LHCN-M2 (cell line): Measurements from ENCODE around the gene NAA80. TPM values are rescaled to one million over a fixed set of nuclear protein-coding genes. Genes with fewer than 3 reads are reported as not detected.

Source experiments
- DNase-seq: peaks from one replicate; pipeline ENCODE4 v3.0.0-alpha.2; 2012; ENCODE audit warnings: low read depth
- polyA plus RNA-seq: library from polyadenylated mRNA; unstranded; fragments of >200 nt; gene quantifications from one replicate; pipeline ENCODE4 v1.2.1, GENCODE V29; 2012; ENCODE audit warnings: missing spikeins
- total RNA-seq: library from RNA; depleted of rRNA; stranded (reverse); fragments of >200 nt; gene quantifications from 2 replicates; pipeline ENCODE4 v1.2.3, GENCODE V29; 2014; rRNA removed

Gene NAA80, protein sequence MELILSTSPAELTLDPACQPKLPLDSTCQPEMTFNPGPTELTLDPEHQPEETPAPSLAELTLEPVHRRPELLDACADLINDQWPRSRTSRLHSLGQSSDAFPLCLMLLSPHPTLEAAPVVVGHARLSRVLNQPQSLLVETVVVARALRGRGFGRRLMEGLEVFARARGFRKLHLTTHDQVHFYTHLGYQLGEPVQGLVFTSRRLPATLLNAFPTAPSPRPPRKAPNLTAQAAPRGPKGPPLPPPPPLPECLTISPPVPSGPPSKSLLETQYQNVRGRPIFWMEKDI
- 12.7 and 15.1 TPM in 2 replicates for total RNA-seq
- polyA plus RNA-seq: 10.7 TPM

DNA sequence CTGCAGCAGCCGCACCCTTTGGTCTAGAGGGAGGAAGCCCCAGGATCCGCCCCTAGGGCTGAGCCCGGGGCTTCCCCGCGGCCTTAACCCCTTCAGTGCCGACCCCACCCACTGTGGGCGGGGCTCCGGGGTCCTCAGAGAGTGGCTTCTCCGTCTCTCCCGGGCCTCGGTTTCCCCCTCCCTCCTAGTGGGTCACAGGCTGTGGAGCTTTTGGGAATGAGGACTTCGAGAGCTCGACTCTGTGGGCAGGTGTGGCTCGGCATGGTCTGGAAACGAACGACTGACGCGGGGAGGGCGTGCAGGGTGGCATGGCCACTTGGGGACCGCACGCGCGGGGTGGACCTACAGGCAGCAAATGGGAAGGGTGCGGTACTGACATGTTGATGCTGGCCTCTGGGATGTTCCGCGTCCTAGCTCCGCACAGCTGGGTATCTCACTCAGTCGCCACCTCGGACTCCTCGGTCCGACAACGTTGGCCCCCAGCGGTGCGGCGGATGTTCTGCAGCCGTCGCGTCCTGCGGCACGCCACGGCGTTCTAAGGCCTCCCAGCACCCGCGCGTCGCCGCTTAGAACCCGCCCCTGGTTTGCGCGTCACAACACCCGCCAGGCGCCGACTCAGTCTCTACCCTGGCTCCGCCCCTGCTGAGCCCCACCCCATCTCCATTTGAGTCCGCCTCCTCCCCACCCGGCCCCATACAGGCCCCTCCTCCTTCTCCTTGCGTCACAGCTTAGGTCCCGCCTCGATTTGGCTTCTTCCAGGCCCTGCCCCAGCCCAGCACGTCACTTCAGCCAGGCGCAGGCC lies at the start of gene NAA80, which contains the start of gene HYAL3:
NAA80 (minus strand) TSS at position 570 of the 802 bp plus-strand sequence. CDS start 1,942 bp downstream, outside the sequence.
HYAL3 (minus strand) TSS at position 570 of the 802 bp plus-strand sequence. CDS start 3,803 bp downstream, outside the sequence.
- peak; percentile 99 for DNase-seq

DNA sequence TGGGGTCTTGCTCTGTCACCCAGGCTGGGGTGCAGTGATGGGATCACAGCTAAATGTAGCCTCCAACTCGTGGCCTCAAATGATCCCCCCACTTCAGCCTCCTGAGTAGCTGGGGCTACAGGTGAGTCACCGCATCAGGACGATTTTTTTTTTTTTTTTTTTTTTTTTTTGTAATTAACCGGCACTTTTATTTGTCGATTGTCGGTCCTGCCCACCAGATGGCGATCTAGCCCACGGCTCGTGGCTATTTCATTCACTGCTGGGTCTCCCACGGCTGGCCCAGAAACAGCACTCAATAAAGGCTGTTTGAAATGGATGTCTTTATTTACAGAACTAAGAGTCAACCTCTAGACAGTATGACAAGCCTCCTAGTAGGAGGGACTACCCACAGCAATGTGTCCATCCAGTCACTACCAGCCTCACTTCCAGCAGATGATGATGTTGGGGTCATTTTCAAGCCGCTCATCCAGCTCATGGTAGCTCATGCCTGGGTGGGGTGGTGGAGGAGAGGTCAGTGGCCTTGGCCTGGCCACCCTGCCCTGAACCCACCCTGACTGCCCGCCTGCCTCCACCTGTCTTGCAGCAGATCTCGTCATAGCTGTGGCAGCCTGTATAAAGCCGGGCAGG lies 48.1 kb upstream of the NAA80 start:
- DNase-seq: peak; percentile 74

DNA sequence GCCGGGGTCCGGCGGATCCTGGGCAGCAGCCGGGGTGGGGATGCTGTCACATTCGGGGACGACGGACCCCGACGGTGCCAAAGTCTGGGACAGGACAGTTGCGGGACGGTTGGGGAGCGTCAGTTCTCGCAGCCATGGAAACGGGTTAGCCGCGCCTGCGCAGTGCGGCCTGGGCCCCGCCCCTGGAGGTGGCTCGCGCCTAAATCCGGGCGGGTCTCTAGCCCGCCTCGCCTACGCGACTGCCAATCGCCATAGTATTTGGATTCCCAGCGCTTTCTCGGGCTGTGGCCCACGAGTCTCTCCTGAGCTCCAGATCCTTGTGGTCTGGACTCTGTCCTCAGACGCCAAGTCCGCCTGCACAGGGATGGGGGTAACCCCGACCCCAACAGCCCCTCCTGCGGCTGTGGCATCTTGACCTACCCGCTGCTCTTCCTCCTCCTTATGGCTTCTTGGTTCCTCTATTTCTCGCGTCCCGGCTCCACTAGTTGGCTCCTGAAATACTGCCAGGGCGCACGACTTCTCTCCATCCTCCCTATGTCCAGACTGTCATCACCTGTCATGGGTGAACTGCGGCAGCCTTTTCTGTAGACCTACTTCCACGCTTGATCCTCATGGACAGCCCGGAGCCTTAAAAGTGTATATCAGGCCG lies 46.5 kb upstream of the NAA80 start, which contains the start of gene ZMYND10:
ZMYND10 (minus strand) TSS at position 147 of the 649 bp plus-strand sequence. CDS start 153 bp downstream, outside the sequence.
- no peak for DNase-seq

DNA sequence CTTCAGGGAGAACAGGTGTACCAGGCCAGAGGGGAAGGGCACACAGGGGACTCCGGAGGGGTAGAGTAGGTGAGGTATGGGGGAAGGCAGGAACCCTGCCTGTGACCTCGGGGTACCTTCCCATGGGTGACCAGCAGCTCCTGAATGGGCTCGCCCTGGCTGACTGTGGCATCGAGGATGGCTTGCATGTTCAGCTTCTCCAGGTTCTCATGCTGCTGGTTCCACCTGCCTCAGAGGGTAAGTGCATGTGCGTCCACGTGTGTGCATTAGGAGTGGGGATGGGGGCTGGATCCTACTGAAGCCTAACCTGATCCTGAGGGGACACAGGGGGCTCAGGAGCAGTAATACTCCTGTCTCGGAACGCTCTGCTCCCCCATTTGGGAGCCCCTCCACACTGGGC lies 45.8 kb upstream of the NAA80 start:
- no peak for DNase-seq

DNA sequence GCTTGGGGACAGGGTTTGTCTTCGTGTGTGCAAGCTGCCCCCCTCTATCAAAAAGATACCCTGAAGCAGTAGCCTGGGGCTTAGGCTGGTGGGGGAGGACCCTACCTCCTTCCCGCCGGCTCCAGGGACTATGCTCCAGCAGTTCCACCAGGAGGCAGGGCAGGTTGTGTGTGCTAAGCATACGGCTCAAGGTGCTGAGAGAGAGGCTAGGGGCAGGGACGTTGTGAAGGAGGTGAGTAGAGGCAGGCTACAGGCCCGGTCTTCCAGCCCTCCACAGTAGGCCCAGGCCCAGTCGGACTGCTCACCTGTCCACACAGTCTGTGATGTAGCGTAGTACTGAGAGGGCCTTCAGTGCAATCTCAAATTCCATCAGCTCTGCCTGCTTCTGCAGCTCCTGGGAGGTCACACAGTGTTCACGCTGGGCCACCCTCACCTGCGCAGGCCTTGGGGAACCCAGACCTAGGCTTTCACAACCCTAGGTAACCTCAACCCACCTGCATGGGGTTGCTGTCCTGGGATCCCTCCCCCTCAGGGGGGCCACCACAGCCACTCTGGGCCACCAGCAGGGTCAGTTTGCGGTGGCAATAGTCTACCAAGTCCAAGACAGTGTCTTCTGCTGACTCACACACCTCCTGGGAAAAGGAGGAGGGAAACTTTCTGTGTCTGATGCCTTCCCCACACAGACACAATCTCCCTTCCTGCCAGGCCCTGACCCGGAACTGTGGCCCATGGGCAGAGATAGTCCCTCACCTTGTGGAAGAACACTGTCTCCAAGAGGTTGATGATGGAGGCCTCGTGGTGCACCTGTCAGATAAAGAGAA lies 43.8 kb upstream of the NAA80 start:
- DNase-seq: no peak

DNA sequence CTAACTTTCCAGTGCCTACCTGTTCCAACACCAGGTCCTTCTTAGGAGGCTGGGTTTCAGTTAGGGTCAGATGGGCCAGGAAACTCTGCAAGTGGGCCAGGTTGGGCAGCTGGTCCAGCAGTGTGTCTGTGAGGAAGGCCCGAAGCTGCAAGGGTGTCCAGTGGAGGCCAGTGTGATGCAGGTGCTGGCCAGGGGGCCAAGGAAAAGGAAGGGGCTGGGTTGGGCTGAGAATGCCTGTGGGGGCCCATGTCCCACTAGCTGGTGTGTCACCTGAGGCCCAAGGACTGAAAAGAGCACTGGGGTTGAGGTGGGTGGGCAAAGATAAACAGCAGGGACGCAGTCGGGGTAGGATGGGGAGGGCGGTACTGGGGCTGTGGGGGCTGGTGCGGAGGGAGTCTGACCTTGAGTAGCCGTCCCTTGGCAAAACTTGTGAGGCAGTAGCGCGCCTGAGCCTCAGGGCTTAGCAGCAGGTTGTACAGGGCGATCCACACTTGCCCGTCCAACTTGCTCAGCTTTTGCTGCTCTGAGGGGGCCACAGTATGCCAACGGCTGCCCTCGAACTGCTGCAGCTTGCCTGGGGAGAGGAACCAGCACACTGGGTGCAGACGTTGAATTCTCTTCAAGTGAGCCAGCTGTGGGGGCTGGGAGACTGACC lies 42.9 kb upstream of the NAA80 start:
- no peak for DNase-seq

DNA sequence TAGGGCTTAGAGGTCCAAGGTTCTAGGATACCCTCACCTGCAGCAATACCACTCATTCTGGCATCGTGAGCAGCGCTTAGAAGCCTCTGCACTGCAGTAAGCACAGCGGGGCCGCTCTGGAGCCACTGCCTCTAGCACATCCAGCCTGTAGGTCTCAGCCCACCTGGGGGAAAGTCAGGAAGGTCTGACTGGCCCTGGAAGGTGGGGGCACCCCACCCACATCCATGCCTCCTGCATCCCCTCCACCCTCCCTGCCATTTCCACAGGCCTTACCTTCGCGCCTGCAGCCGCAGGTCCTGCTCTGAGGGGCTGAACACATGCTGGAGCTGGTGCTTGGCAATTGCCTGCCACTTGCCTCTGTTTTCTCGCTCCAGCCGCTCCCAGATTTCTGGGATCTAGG lies 42.3 kb upstream of the NAA80 start:
- DNase-seq: no peak

DNA sequence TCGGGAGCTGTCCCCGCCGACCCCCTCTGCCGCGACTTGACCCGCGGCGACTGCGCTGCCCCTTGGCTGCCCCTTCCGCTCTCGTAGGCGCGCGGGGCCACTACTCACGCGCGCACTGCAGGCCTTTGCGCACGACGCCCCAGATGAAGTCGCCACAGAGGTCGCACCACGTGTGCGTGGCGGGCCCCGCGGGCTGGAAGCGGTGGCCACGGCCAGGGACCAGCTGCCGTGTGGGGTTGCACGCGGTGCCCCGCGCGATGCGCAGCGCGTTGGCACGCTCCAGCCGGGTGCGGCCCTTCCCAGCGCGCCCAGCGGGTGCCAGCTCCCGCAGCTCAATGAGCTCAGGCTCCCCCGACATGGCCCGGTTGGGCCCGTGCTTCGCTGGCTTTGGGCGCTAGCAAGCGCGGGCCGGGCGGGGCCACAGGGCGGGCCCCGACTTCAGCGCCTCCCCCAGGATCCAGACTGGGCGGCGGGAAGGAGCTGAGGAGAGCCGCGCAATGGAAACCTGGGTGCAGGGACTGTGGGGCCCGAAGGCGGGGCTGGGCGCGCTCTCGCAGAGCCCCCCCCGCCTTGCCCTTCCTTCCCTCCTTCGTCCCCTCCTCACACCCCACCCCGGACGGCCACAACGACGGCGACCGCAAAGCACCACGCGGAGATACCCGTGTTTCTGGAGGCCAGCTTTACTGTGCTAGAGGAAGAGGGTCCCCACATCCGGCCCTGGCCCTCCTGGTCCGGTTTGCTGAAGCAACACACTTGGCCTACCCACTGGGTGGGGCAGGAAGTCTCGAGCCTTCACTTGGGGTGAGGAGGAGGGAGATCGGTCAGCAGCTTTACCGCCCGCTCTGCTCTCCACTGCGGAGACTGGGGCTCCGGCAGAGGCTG lies 41.5 kb upstream of the NAA80 start, which contains the start of gene RASSF1:
RASSF1 (minus strand) TSS at position 389 of the 882 bp plus-strand sequence; CDS start at position 358, 31 bp downstream.
- DNase-seq: peak; percentile 23

DNA sequence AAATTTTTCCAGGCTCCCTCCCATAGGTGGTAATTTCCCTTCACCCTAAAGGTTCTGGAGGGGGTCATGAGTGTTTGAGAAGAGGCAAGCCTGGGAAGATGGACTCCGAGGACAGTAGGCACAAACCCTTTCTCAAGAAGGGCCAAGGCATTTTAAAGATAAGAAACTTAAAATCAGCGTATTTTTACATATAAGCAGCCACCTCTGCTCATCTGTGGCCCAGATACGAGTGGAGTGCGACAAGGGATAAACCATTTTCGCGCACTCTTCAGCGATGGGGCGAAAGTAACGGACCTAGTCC lies 40.9 kb upstream of the NAA80 start:
- no peak for DNase-seq

DNA sequence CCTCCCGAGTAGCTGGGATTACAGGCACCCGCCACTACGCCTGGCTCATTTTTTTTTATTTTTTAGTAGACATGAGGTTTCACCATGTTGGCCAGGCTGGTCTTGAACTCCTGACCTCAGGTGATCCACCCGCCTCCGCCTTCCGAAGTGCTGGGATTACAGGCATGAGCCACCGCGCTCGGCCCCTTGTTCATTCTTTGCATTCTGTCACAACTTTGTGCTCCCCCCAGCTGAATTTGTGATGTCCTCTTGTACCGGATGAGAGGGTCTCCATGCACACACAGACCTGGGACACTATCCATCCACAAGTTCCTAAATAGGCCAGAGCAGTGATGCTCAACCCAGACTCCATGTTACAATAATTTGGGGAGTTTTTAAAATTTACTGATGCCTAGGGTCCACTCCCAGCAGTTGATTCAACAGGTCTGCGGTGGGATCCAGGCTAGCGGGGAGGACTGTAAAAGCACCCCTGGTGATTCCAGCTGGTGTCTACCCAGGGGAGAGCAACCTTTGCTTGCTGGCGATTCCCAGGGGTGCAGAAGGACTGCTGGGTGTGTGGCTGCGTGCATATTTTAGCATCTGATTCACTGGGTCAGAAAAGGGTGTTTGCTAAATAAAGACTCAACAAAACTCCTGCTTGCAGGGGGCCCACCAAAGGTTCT lies 40.4 kb upstream of the NAA80 start:
- DNase-seq: peak; percentile 38

DNA sequence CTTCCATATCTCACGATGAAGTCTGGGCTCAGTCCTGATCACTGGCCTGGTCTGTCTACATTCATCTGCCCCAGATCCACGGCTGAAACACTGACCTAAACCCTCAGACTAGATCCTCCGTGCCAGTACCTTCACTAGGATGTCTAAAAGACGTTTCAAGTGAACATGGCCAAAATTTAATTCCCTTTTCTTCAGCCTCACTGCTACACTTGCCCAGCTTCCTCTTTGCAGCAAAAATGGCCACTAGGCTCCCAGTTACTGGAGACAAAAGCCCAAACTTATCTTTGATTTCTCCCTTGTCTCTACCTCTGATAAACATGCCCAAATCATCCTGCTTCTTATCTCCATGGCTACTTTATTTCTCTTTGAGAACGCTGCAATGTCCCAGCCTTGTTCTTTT lies 39.8 kb upstream of the NAA80 start:
- no peak for DNase-seq

DNA sequence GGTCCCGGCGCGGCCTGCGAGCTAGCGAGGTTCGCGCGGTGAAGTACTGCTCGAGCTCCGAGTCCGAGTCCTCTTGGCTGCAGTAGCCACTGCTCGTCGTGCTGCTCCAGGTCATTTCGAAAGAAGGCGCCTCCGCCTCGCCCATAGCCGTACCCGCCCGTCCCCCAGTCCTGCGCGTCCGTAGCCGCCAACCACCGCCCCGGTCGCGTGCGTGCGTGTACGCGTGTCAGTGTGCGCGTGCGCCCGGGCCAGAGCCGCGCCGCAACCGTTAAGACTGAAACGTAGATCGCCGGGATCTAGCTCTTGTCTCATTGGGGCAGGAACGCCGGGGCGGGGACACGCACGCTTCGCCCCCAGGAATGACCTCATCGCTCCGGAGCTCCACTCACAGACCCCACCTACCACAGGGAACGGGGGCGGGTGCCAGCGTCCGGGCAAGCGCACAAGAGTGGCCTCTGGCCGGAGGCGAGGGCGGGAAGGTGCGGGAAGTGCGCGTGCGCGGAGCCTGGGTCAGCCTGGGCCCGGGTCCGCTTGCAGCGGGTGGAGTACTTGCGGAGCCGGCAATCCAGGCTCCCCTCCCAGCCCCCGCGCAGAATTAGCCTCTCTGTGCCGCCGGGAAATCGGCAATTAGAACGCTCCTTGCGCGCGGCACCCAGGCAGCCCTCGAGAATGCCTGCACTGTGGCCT lies 38.1 kb upstream of the NAA80 start:
- DNase-seq: peak; percentile 99

DNA sequence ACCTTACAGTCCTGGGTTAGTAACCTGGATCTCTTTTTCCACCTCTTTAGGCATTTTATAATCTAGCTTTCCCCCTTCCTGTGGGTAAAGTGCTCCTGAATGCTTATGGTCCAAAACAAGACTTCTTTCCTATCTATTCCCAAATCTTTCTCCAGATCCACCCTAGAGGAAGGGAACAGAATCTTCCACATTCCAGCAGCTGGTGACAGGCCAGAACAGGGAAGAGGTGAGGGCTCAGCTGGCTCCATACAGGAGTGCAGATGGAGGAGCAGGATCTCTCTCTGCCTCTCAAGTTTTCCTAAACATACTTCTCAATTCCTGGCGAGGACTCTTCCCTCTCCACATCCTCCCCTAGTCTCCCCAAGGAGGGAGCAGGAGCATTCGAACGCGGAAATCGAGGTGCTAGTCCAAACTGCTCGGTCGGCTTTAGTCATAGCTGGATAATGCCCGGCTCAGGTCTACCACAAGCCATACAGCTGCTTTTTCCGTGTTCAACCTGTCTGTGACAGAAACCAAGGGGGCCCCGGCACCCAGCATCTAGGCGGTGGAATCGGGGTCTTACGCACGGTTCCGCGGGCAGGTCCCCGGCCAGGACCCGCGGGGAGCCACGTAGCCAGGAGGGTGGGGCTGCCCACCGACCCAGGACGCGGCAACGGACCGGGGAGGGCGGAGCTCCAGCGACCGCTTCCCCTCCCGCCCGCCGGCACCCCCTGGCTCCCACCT lies 37.4 kb upstream of the NAA80 start:
- peak; percentile 44 for DNase-seq

DNA sequence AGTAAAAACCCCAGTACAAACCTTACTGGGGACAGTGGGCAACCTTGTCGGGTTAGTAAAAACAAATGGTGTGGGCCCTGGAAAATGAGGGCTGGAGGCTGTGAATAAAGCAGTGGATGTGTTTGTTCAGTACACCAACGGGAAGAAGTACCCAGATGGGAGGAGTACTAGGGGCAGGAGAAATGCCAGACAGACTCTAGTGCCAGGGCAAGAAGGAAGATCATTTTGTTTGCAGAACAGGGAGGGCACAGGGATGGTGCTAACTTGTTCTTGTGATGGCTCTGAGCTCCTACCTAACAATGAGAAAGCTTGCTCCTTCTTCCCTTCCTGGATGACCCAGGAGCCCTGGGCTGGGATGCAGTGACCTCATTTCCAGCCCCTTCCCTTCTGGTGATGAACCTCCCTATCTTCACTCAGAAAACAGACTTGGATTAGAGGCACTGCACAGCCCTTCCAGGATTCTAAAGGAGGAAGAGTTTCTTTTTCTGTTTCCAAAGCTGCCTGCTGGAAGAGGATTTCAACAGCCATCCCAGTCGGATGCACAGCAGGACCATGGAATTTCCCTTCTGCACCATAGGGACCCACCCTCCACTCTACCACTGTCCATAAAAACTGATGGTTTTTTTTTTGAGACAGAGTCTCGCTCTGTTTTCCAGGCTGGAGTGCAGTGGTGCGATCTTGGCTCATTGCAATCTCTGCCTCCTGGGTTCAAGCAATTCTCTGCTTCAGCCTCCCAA lies 35.3 kb upstream of the NAA80 start:
- DNase-seq: no peak

DNA sequence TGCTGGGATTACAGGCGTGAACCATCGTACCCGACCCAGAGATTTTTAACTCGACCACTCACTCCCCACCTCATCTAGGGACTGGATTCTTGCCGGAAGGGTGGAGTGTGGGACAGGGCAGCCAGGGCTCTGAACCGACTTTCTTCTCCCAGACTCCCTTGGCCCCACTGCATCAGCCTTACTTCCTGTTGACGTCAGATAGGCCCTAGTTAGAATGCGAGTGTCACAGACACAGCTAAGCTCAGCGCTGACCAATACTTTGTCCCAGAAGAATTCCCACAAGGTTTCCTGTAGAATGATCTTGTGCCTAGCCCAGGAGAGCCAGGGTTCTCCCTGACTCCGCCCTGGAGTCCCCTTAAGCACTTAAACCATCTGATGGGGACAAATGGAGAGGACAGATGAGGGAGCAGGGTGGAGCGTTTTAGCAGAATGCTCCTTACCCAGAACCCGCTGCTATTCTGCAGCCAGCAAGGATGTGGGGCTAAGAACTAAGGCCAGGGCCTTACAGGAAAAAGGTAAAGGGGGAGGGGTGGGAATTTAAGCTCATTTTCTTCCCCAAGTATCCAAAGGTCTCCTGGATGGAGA lies 34.6 kb upstream of the NAA80 start:
- DNase-seq: no peak

DNA sequence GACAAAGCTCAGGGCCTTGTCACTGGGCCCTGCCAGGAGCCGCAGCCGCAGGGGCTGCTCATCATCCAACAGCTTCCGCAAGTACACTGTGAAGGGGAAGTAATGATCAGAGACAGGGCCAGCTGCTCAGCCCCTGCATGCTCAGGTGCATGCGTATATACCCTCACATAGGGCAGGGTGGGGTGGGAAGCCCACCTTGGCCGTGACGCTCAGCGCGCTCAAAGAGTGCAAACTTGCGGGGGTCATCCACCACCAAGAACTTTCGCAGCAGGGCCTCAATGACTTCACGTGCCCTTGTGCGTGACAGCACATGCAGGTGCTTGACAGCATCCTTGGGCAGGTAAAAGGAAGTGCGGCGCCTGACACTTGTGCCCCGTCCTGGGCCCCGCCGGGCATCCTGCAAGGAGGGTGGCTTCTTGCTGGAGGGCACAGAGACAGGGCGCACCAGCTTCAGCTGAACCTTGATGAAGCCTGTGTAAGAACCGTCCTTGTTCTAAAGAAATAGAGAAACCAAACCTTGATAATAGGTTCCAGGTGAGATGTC lies 32.2 kb upstream of the NAA80 start:
- no peak for DNase-seq
